Subcutaneous abdominal adipose tissue (tissue), 5 donors: ENCODE data around the gene EPS8.

ENCODE experiments used
- H3K27ac ChIP-seq: one replicate; pipeline ENCODE4 v1.7.0; 2013; ENCODE audit warnings: low read depth, mild to moderate bottlenecking, inconsistent platforms, low read length, moderate library complexity
- H3K27me3 ChIP-seq, 5 donors: one replicate each; pipeline ENCODE4 v1.7.0; 2013; ENCODE audit warnings: low read length in 5 of 5, inconsistent platforms in 1 of 5; ENCODE audit not compliant: control insufficient read depth in 5 of 5, insufficient read depth in 4 of 5
- H3K36me3 ChIP-seq, 5 donors: one replicate each; pipeline ENCODE4 v1.7.0; 2013; ENCODE audit warnings: low read length in 5 of 5; ENCODE audit not compliant: control insufficient read depth in 5 of 5, insufficient read depth in 5 of 5
- H3K4me1 ChIP-seq, 5 donors: one replicate each; pipeline ENCODE4 v1.7.0; 2013; ENCODE audit warnings: low read length in 5 of 5, mild to moderate bottlenecking in 3 of 5, moderate library complexity in 1 of 5; ENCODE audit not compliant: control insufficient read depth in 5 of 5, insufficient read depth in 5 of 5
- H3K4me3 ChIP-seq, 5 donors: one replicate each; pipeline ENCODE4 v1.7.0; 2013; ENCODE audit warnings: low read length in 5 of 5, low read depth in 1 of 5
- H3K9ac ChIP-seq, 5 donors: one replicate each; pipeline ENCODE4 v1.7.0; 2013; ENCODE audit warnings: low read length in 5 of 5, mild to moderate bottlenecking in 4 of 5, moderate library complexity in 3 of 5
- H3K9me3 ChIP-seq, 5 donors: one replicate each; pipeline ENCODE4 v1.7.0; 2013; ENCODE audit warnings: low read length in 5 of 5; ENCODE audit not compliant: control insufficient read depth in 5 of 5
- donor health status: healthy.
- donor health status: healthy.
- donor health status: healthy.
- donor health status: healthy.
- donor health status: healthy.

Gene EPS8

GRCh38 chr12:15646581-15646980, 142.6 kb downstream of the EPS8 start:
- Histone ChIP-seq H3K36me3 (peaks cover 11 to 26% (median 23%) of the 10 kb centered on the region in 5 donors), H3K4me3 (no peak overlapping the region), H3K9ac (no peak overlapping the region), H3K9me3 (no peaks in the 10 kb centered on the region), H3K27ac (no peak overlapping the region), H3K27me3 (no peaks in the 10 kb centered on the region), H3K4me1 (peaks cover 0 to 17% (median 11%) of the 10 kb centered on the region in 5 donors)

GRCh38 chr12:15644700-15645099, 144.5 kb downstream of the EPS8 start:
- no peak overlapping the region for H3K9ac ChIP-seq
- no peak overlapping the region for H3K27ac ChIP-seq
- H3K4me1 ChIP-seq = peaks cover 0 to 9% (median under 1%) of the 10 kb centered on the region in 5 donors
- H3K4me3 ChIP-seq = no peak overlapping the region
- H3K36me3 ChIP-seq = peaks cover 21 to 43% (median 39%) of the 10 kb centered on the region in 5 donors
- H3K9me3 ChIP-seq = no peaks in the 10 kb centered on the region
- no peaks in the 10 kb centered on the region for H3K27me3 ChIP-seq

GRCh38 chr12:15638231-15638630, 151.0 kb downstream of the EPS8 start:
- Histone ChIP-seq H3K27ac (no peak overlapping the region), H3K4me3 (no peak overlapping the region), H3K36me3 (peaks cover 14 to 29% (median 25%) of the 10 kb centered on the region in 5 donors), H3K9me3 (no peaks in the 10 kb centered on the region), H3K27me3 (no peaks in the 10 kb centered on the region), H3K9ac (no peak overlapping the region), H3K4me1 (peaks cover 0 to 14% (median 11%) of the 10 kb centered on the region in 5 donors)

GRCh38 chr12:15636060-15636890, 152.9 kb downstream of the EPS8 start:
- Histone ChIP-seq H3K9ac (no peak overlapping the region), H3K4me1 (peaks cover 0 to 16% (median 11%) of the 10 kb centered on the region in 5 donors), H3K9me3 (no peaks in the 10 kb centered on the region), H3K27me3 (no peaks in the 10 kb centered on the region), H3K4me3 (no peak overlapping the region), H3K36me3 (peaks cover 14 to 27% (median 25%) of the 10 kb centered on the region in 5 donors), H3K27ac (no peak overlapping the region)

DNA sequence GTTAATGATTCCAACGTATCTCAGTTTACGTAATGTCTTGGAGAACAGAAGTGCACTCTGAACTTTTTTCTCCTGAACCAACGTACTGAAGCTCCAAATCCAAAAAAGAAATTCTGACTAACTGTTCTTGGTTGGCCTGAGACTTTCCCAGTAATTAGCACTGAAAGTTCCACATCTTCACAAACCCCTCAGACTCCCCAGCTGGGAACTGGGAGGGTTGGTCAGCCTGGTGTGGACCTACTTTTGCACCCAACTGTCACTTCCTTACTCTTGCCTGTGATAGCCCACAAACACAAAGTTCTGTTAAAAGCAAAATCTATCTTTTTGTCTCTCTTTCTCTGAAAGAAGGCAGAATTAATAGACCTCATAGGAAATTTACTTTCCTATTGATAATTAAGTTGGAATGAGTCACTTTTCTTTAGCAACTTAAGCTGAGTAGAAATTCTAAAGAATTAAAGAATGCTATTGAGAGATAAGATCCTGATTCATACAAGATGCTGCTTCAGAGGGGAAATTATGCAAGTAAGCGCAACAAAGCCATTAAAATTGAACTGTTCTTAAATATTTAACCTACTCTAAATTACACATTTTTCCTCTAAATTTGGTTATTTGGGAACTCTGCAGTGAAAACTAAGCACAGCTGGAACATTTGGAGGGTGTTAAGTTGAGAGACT, 155.0 kb downstream of the EPS8 start:
- Histone ChIP-seq H3K27ac (peak overlapping the region; percentile 26), H3K9me3 (no peaks in the 10 kb centered on the region), H3K9ac (no peak overlapping the region), H3K27me3 (no peaks in the 10 kb centered on the region), H3K4me3 (no peak overlapping the region), H3K36me3 (peaks cover 0 to 17% (median 14%) of the 10 kb centered on the region in 5 donors), H3K4me1 (peaks cover 3 to 35% (median 19%) of the 10 kb centered on the region in 5 donors)

DNA sequence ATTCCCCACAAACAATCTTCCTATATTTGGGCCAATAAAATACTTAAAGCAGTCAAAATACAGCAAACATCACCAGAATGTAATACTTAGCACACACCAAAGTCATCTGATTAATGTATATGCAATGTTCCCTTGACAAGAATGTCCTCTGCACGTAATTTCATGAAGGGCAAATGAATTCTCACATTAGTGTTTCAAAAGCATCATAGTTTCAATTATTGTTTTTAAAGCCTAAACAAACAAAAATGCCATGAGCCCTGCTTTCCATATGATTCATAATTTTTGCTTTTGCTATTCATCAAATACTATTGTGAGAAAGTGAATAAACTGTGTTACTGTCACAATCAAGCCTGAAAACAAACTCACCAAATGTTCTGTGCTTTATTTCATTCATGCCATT, 156.0 kb downstream of the EPS8 start:
- H3K27me3 ChIP-seq = no peaks in the 10 kb centered on the region
- H3K27ac ChIP-seq = peak overlapping the region; percentile 26
- no peaks in the 10 kb centered on the region for H3K9me3 ChIP-seq

DNA sequence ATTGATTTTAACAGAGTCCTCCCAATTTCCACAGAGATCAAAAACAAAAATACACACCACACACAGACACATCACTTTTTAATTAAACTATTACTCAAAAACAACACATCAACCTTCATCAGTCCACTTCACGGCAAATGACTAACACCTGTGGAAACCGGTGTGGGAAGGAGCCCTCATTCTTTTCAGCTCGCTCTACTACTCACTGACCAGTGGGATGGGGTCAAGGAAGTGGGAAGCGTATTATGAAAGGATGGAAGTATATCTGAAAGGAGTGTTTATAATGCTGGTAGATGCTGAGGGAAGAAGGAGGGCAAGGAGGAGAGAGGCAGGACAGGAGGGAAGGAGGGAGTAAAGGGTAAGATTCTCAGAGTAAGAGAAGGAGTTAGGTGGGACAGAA, 156.5 kb downstream of the EPS8 start:
- Histone ChIP-seq H3K9me3 (no peaks in the 10 kb centered on the region), H3K36me3 (peaks cover 0 to 17% (median 13%) of the 10 kb centered on the region in 5 donors), H3K27ac (peak overlapping the region; percentile 26), H3K27me3 (no peaks in the 10 kb centered on the region), H3K9ac (no peak overlapping the region), H3K4me1 (peaks cover 11 to 45% (median 32%) of the 10 kb centered on the region in 5 donors), H3K4me3 (no peak overlapping the region)

More for the DNA sequence above, 156.0 kb downstream of the EPS8 start:
- peaks cover 0 to 17% (median 13%) of the 10 kb centered on the region in 5 donors for H3K36me3 ChIP-seq
- no peak overlapping the region for H3K9ac ChIP-seq
- peaks cover 9 to 40% (median 27%) of the 10 kb centered on the region in 5 donors for H3K4me1 ChIP-seq
- no peak overlapping the region for H3K4me3 ChIP-seq

GRCh38 chr12:15631007-15631715, 158.0 kb downstream of the EPS8 start:
- H3K4me3 ChIP-seq = no peak overlapping the region
- peaks cover 0 to 14% (median 10%) of the 10 kb centered on the region in 5 donors for H3K36me3 ChIP-seq
- no peaks in the 10 kb centered on the region for H3K27me3 ChIP-seq
- no peaks in the 10 kb centered on the region for H3K9me3 ChIP-seq
- peak overlapping the region; percentile 98 for H3K27ac ChIP-seq
- peaks cover 13 to 48% (median 36%) of the 10 kb centered on the region in 5 donors for H3K4me1 ChIP-seq
- H3K9ac ChIP-seq = no peak overlapping the region

DNA sequence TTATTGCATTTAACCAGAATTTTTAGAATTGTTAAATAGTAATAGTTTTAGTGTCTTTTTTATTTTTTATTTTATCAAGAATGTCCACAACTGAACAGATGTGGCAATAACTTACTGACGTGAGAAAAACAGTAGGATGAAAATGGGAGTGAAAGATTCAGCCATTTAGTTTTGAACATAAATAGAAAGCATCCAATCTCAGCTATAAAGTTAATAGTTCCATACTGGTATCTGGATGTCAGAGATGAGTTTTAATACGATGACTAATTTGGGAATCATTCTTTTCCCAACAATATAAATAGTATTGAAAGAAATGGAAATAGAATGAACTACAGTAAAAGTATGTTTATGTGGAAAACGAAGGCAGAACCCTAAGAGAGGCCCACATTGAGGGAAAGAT, 159.4 kb downstream of the EPS8 start:
- Histone ChIP-seq H3K9me3 (no peaks in the 10 kb centered on the region), H3K36me3 (peaks cover 0 to 11% (median 9%) of the 10 kb centered on the region in 5 donors), H3K27ac (peak overlapping the region; percentile 98), H3K9ac (peak overlapping the region; percentile 5 to 79 (median 37)), H3K4me3 (no peak overlapping the region), H3K4me1 (peaks cover 13 to 46% (median 33%) of the 10 kb centered on the region in 5 donors), H3K27me3 (no peaks in the 10 kb centered on the region)
